ENCODE results near the gene SLA2. TPM values are rescaled to one million over a fixed set of nuclear protein-coding genes. Genes with fewer than 3 reads are reported as not detected.

SLA2 gene
- total RNA-seq, 1 experiment from 2014 or later = not detected

- intact Hi-C loops (cut with micrococcal nuclease; ENCODE audit: unreplicated experiment) = no loop called here
- no peaks in the 10 kb centered on the region for H3K36me3 ChIP-seq (ENCODE audit: insufficient read depth, low read length, poor library complexity, severe bottlenecking)
- H3K4me3 ChIP-seq (ENCODE audit: low read depth, low read length, poor library complexity, severe bottlenecking) = no peak overlapping the region
- POLR2A ChIA-PET (ENCODE audit: low non-redundant PET) = interaction anchor here (0.7 kb wide), 1 partner anchor 183 kb away, joined by 3 read pairs; no protein-coding TSS in a partner anchor
- TF ChIP-seq CTCF (conservative IDR thresholded peaks at IDR 0.05; ENCODE audit: low read depth, low read length) = no peak
- TF ChIP-seq EZH2 (IDR thresholded peaks at IDR 0.05; ENCODE audit: borderline replicate concordance, low read depth, low read length, poor library complexity, severe bottlenecking) = no peak
- DNase-seq (ENCODE audit: low spot score) = no peak
- CTCF ChIA-PET = no interaction called here
- no peaks in the 10 kb centered on the region for H3K27me3 ChIP-seq (replicated peaks; ENCODE audit: insufficient read depth, low read depth, low read length, poor library complexity)
- no peaks in the 10 kb centered on the region for H3K4me1 ChIP-seq (ENCODE audit: insufficient read depth, low read length, poor library complexity, severe bottlenecking)
- no TSS peak for BruUV-seq (replicated peaks)
- H3K27ac ChIP-seq (ENCODE audit: low read depth, low read length, poor library complexity, severe bottlenecking) = no peak overlapping the region
- no peaks in the 10 kb centered on the region for H3K9me3 ChIP-seq (ENCODE audit: low read depth, low read length, poor library complexity, severe bottlenecking)
Measured at GRCh38 chr20:36670665-36671357, 24.8 kb upstream of the SLA2 start.

GRCh38 chr20:36666181-36666740, 20.3 kb upstream of the SLA2 start:
- Histone ChIP-seq H3K27ac (ENCODE audit: low read depth, low read length, poor library complexity, severe bottlenecking) (no peak overlapping the region), H3K36me3 (ENCODE audit: insufficient read depth, low read length, poor library complexity, severe bottlenecking) (no peaks in the 10 kb centered on the region), H3K4me1 (ENCODE audit: insufficient read depth, low read length, poor library complexity, severe bottlenecking) (no peaks in the 10 kb centered on the region), H3K4me3 (ENCODE audit: low read depth, low read length, poor library complexity, severe bottlenecking) (no peak overlapping the region), H3K27me3 (replicated peaks; ENCODE audit: insufficient read depth, low read depth, low read length, poor library complexity) (no peaks in the 10 kb centered on the region), H3K9me3 (ENCODE audit: low read depth, low read length, poor library complexity, severe bottlenecking) (no peaks in the 10 kb centered on the region)
- CTCF ChIA-PET = interaction anchor here (0.9 kb wide), 1 partner anchor 88 kb away, joined by 3 read pairs; no protein-coding TSS in a partner anchor
- DNase-seq (ENCODE audit: low spot score) = peak; percentile 24
- no TSS peak for BruUV-seq (replicated peaks)
- POLR2A ChIA-PET (ENCODE audit: low non-redundant PET) = no interaction called here
- intact Hi-C loops (cut with micrococcal nuclease; ENCODE audit: unreplicated experiment) = no loop called here
- TF ChIP-seq EZH2 (IDR thresholded peaks at IDR 0.05; ENCODE audit: borderline replicate concordance, low read depth, low read length, poor library complexity, severe bottlenecking) (no peak), CTCF (conservative IDR thresholded peaks at IDR 0.05; ENCODE audit: low read depth, low read length) (peak; percentile 27; the same call in 1 of the 2 replicates)

GRCh38 chr20:36663031-36663430, 17.0 kb upstream of the SLA2 start:
- no peak overlapping the region for H3K4me3 ChIP-seq (ENCODE audit: low read depth, low read length, poor library complexity, severe bottlenecking)
- no peaks in the 10 kb centered on the region for H3K36me3 ChIP-seq (ENCODE audit: insufficient read depth, low read length, poor library complexity, severe bottlenecking)
- DNase-seq (ENCODE audit: low spot score) = no peak
- H3K4me1 ChIP-seq (ENCODE audit: insufficient read depth, low read length, poor library complexity, severe bottlenecking) = no peaks in the 10 kb centered on the region
- H3K27me3 ChIP-seq (replicated peaks; ENCODE audit: insufficient read depth, low read depth, low read length, poor library complexity) = no peaks in the 10 kb centered on the region
- BruUV-seq (replicated peaks) = no TSS peak
- POLR2A ChIA-PET (ENCODE audit: low non-redundant PET) = no interaction called here
- TF ChIP-seq CTCF (conservative IDR thresholded peaks at IDR 0.05; ENCODE audit: low read depth, low read length) (no peak), EZH2 (IDR thresholded peaks at IDR 0.05; ENCODE audit: borderline replicate concordance, low read depth, low read length, poor library complexity, severe bottlenecking) (no peak)
- CTCF ChIA-PET = no interaction called here
- no peaks in the 10 kb centered on the region for H3K9me3 ChIP-seq (ENCODE audit: low read depth, low read length, poor library complexity, severe bottlenecking)
- no peak overlapping the region for H3K27ac ChIP-seq (ENCODE audit: low read depth, low read length, poor library complexity, severe bottlenecking)
- intact Hi-C loops (cut with micrococcal nuclease; ENCODE audit: unreplicated experiment) = no loop called here

All from A673 (cell line).